ENCODE data around the gene STX5. TPM values are rescaled to one million over a fixed set of nuclear protein-coding genes. Genes with fewer than 3 reads are reported as not detected.

STX5 gene
- total and polyA plus RNA-seq, 10 of the 15 experiments (the other 5 are each of a cell fraction or from before 2014, with no cell fraction given) = 3.8 to 35.4 (median 27.4) TPM

- TF ChIP-seq REST (IDR thresholded peaks at IDR 0.05; ENCODE audit: low read depth, low read length) (no peak), WRNIP1 (IDR thresholded peaks at IDR 0.05; ENCODE audit: borderline replicate concordance, low read depth, low read length) (no peak), ZNF24 (IDR thresholded peaks at IDR 0.05) (no peak), SIX5 (IDR thresholded peaks at IDR 0.05; ENCODE audit: low read depth, low read length, severe bottlenecking) (peak; percentile 6), RFX5 (IDR thresholded peaks at IDR 0.05; ENCODE audit: low read depth, low read length) (peak; percentile 65; the same call in 1 of the 2 replicates), CBX3 (IDR thresholded peaks at IDR 0.05; ENCODE audit: borderline replicate concordance, low read depth) (no peak), BRCA1 (IDR thresholded peaks at IDR 0.05; ENCODE audit: low read depth, low read length) (no peak), DPF2 (IDR thresholded peaks at IDR 0.05) (peak; percentile 98), PAX8 (IDR thresholded peaks at IDR 0.05) (no peak), ZBTB11 (CRISPR knock-in tag; IDR thresholded peaks at IDR 0.05) (no peak), TCF7 (IDR thresholded peaks at IDR 0.05; ENCODE audit: borderline replicate concordance) (no peak), NR2F1 (conservative IDR thresholded peaks at IDR 0.05) (peak; percentile 65; the same call in 1 of the 2 replicates)
- TF ChIP-seq, protein P1, sequence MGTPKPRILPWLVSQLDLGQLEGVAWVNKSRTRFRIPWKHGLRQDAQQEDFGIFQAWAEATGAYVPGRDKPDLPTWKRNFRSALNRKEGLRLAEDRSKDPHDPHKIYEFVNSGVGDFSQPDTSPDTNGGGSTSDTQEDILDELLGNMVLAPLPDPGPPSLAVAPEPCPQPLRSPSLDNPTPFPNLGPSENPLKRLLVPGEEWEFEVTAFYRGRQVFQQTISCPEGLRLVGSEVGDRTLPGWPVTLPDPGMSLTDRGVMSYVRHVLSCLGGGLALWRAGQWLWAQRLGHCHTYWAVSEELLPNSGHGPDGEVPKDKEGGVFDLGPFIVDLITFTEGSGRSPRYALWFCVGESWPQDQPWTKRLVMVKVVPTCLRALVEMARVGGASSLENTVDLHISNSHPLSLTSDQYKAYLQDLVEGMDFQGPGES (IDR thresholded peaks at IDR 0.05) = peak; percentile 88
- TF ChIP-seq, protein P2, sequence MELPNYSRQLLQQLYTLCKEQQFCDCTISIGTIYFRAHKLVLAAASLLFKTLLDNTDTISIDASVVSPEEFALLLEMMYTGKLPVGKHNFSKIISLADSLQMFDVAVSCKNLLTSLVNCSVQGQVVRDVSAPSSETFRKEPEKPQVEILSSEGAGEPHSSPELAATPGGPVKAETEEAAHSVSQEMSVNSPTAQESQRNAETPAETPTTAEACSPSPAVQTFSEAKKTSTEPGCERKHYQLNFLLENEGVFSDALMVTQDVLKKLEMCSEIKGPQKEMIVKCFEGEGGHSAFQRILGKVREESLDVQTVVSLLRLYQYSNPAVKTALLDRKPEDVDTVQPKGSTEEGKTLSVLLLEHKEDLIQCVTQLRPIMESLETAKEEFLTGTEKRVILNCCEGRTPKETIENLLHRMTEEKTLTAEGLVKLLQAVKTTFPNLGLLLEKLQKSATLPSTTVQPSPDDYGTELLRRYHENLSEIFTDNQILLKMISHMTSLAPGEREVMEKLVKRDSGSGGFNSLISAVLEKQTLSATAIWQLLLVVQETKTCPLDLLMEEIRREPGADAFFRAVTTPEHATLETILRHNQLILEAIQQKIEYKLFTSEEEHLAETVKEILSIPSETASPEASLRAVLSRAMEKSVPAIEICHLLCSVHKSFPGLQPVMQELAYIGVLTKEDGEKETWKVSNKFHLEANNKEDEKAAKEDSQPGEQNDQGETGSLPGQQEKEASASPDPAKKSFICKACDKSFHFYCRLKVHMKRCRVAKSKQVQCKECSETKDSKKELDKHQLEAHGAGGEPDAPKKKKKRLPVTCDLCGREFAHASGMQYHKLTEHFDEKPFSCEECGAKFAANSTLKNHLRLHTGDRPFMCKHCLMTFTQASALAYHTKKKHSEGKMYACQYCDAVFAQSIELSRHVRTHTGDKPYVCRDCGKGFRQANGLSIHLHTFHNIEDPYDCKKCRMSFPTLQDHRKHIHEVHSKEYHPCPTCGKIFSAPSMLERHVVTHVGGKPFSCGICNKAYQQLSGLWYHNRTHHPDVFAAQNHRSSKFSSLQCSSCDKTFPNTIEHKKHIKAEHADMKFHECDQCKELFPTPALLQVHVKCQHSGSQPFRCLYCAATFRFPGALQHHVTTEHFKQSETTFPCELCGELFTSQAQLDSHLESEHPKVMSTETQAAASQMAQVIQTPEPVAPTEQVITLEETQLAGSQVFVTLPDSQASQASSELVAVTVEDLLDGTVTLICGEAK (IDR thresholded peaks at IDR 0.05; ENCODE audit: borderline replicate concordance) = peak; percentile 92
- TF ChIP-seq, protein P3, sequence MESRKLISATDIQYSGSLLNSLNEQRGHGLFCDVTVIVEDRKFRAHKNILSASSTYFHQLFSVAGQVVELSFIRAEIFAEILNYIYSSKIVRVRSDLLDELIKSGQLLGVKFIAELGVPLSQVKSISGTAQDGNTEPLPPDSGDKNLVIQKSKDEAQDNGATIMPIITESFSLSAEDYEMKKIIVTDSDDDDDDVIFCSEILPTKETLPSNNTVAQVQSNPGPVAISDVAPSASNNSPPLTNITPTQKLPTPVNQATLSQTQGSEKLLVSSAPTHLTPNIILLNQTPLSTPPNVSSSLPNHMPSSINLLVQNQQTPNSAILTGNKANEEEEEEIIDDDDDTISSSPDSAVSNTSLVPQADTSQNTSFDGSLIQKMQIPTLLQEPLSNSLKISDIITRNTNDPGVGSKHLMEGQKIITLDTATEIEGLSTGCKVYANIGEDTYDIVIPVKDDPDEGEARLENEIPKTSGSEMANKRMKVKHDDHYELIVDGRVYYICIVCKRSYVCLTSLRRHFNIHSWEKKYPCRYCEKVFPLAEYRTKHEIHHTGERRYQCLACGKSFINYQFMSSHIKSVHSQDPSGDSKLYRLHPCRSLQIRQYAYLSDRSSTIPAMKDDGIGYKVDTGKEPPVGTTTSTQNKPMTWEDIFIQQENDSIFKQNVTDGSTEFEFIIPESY (IDR thresholded peaks at IDR 0.05) = no peak
These were observed at the start of gene STX5 (continued) for GRCh38 chr11:62831520-62832335.
